ENCODE measurements around the gene TK2.
"Not testable (repeated sequence)": the region's sequence is repeated elsewhere in the genome, so short reads cannot be mapped to it uniquely, and the experiment has no call there.

The TK2 gene

GRCh38 chr16:66516808-66517585, 32.9 kb downstream of the TK2 start:
- ChIA-PET CTCF (no interaction called here), POLR2A (no interaction called here)
- no peak overlapping the region for H3K4me3 ChIP-seq (ENCODE audit: low read depth, low read length)
- DNase-seq (ENCODE audit: low read depth, low spot score), result peak; percentile 85
- no peak for TF ChIP-seq CTCF (IDR thresholded peaks at IDR 0.05; ENCODE audit: insufficient read depth, low read length, missing control alignments)

GRCh38 chr16:66516509-66516807, 33.5 kb downstream of the TK2 start:
- no peak for TF ChIP-seq CTCF (IDR thresholded peaks at IDR 0.05; ENCODE audit: insufficient read depth, low read length, missing control alignments)
- CTCF ChIA-PET, result interaction anchor here (0.6 to 1.5 kb wide), 11 partner anchors 10 to 162 kb away, joined by 3 to 10 read pairs (median 4); partner anchors contain the start of gene CMTM2
- H3K4me3 ChIP-seq (ENCODE audit: low read depth, low read length), result no peak overlapping the region
- POLR2A ChIA-PET, result interaction anchor here (0.8 kb wide), 1 partner anchor 53 kb away, joined by 3 read pairs; no protein-coding TSS in a partner anchor
- DNase-seq (ENCODE audit: low read depth, low spot score), result no peak

- DNase-seq (ENCODE audit: low read depth, low spot score), result no peak
- TF ChIP-seq CTCF (IDR thresholded peaks at IDR 0.05; ENCODE audit: insufficient read depth, low read length, missing control alignments), result peak; percentile 29
- ChIA-PET POLR2A (interaction anchor here (0.7 to 0.8 kb wide), 2 partner anchors 54 to 89 kb away, joined by 3 read pairs; no protein-coding TSS in a partner anchor), CTCF (interaction anchor here (0.6 to 1.5 kb wide), 19 partner anchors 10 to 172 kb away, joined by 3 to 10 read pairs (median 3); partner anchors contain the start of gene CMTM2)
- H3K4me3 ChIP-seq (ENCODE audit: low read depth, low read length), result no peak overlapping the region
These were observed 34.1 kb downstream of the TK2 start for GRCh38 chr16:66515596-66516508.

GRCh38 chr16:66514980-66515595, 34.8 kb downstream of the TK2 start:
- POLR2A ChIA-PET; H3K4me3 ChIP-seq (ENCODE audit: low read depth, low read length); DNase-seq (ENCODE audit: low read depth, low spot score): not testable (repeated sequence)
- CTCF ChIA-PET, result interaction anchor here (0.9 to 1.5 kb wide), 16 partner anchors 11 to 171 kb away, joined by 3 to 10 read pairs (median 4); partner anchors contain the start of gene CMTM2

- POLR2A ChIA-PET; H3K4me3 ChIP-seq (ENCODE audit: low read depth, low read length); DNase-seq (ENCODE audit: low read depth, low spot score); CTCF ChIA-PET: not testable (repeated sequence)
These were observed 35.5 kb downstream of the TK2 start for GRCh38 chr16:66514391-66514790.

GRCh38 chr16:66513111-66513723, 36.7 kb downstream of the TK2 start:
- ChIA-PET CTCF (interaction anchor here (1.4 kb wide), 1 partner anchor 8 kb away, joined by 5 read pairs; no protein-coding TSS in a partner anchor), POLR2A (no interaction called here)
- no peak for TF ChIP-seq CTCF (IDR thresholded peaks at IDR 0.05; ENCODE audit: insufficient read depth, low read length, missing control alignments)
- H3K4me3 ChIP-seq (ENCODE audit: low read depth, low read length), result no peak overlapping the region
- no peak for DNase-seq (ENCODE audit: low read depth, low spot score)

Data from AG04449 (cell line).